Testis (tissue), 3 donors: ENCODE data around the gene ABCF3. TPM values are rescaled to one million over a fixed set of nuclear protein-coding genes. Genes with fewer than 3 reads are reported as not detected.

ENCODE experiments used
- DNase-seq: peaks from one replicate; pipeline ENCODE4 v3.0.0-alpha.2; 2019
- H3K27ac ChIP-seq, 2 donors: fragments of 200-600 bp; sonication (generic); one replicate each; pipeline ENCODE4 v1.5.1; 2019
- H3K27me3 ChIP-seq: fragments of 200-600 bp; sonication (generic); one replicate; pipeline ENCODE4 v1.5.1; 2019
- H3K36me3 ChIP-seq: fragments of 200-600 bp; sonication (generic); one replicate; pipeline ENCODE4 v1.5.1; 2017; ENCODE audit warnings: low read depth; ENCODE audit errors: missing control alignments
- H3K4me1 ChIP-seq: fragments of 200-600 bp; sonication (generic); one replicate; pipeline ENCODE4 v1.5.1; 2019
- H3K4me3 ChIP-seq, 2 donors: fragments of 200-600 bp; sonication (generic); one replicate each; pipeline ENCODE4 v1.5.1; 2017 to 2019
- H3K9me3 ChIP-seq: fragments of 200-600 bp; sonication (generic); one replicate; pipeline ENCODE4 v1.5.1; 2017
- POLR2A ChIP-seq: fragments of 450-650 bp; IDR thresholded peaks from one replicate; pipeline ENCODE4 v1.6.1; 2017; ENCODE audit warnings: antibody characterized with exemption, mild to moderate bottlenecking, moderate library complexity
- WGBS, 2 donors: methylation state at CpG; one replicate each; pipeline ENCODE4 v1.1.5; 2018; 5-methylcytosine and 5-hydroxymethylcytosine counted together
- intact Hi-C: fragments of 100-400 bp; cut with DNase I; formaldehyde crosslinking; loops from one replicate; pipeline ENCODE4 v1.15.1; 2023; ENCODE audit warnings: low total_unique reads
- polyA plus RNA-seq: library from polyadenylated mRNA; stranded (reverse); fragments of 350-450 nt; fragmentation: Illumina TruSeq; extraction: RNeasy Lipid Tissue Mini Kit (QIAGEN cat#74804); gene quantifications from one replicate; pipeline ENCODE4 v1.2.3, GENCODE V29; 2014; ENCODE audit warnings: low read depth, low replicate concordance; ENCODE audit not compliant: insufficient read depth
- total RNA-seq, 2 donors: library from RNA; depleted of rRNA; stranded (reverse); fragments of >200 nt; gene quantifications; one replicate each; pipeline ENCODE4 v1.2.3, GENCODE V29; 2016
- TF ChIP-seq, protein P1 (sequence below), 3 experiments: fragments of 450-650 bp in 2 of 3; fragments of 200-600 bp in 1 of 3; sonication (generic) in 1 of 3; IDR thresholded peaks; one replicate each; pipeline ENCODE4 v1.5.1; 2016 to 2019; ENCODE audit warnings: antibody characterized with exemption in 3 of 3, mild to moderate bottlenecking in 2 of 3, moderate library complexity in 1 of 3

Gene ABCF3
- total and polyA plus RNA-seq, 3 donors from 2014 or later, result 69.3 to 115 (median 111) TPM

DNA sequence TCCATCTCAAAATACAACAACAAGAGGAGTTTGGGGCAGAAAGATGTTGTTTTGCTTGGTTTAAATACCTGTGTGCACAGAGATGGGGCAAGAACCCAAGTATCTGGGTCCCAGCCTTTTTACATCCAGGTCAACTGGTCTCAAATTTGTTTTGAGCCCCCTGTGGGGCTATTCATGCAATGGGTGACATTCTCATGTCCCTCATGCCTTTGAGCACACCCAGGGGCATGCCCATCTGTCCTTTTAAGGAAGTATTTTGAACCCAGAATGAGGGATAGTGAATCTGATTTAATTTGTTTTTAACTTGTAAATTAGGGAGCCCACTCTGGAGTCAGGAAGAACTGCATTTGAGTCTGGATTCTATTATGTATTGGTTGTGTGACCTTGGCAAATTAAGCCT lies 14.8 kb downstream of the ABCF3 start:
- Histone ChIP-seq H3K27me3 (no peaks in the 10 kb centered on the region), H3K4me1 (peaks cover 9% of the 10 kb centered on the region), H3K4me3 (no peak overlapping the region), H3K27ac (no peak overlapping the region), H3K36me3 (no peaks in the 10 kb centered on the region), H3K9me3 (no peaks in the 10 kb centered on the region)
- no peak for TF ChIP-seq POLR2A
- TF ChIP-seq, protein P1, sequence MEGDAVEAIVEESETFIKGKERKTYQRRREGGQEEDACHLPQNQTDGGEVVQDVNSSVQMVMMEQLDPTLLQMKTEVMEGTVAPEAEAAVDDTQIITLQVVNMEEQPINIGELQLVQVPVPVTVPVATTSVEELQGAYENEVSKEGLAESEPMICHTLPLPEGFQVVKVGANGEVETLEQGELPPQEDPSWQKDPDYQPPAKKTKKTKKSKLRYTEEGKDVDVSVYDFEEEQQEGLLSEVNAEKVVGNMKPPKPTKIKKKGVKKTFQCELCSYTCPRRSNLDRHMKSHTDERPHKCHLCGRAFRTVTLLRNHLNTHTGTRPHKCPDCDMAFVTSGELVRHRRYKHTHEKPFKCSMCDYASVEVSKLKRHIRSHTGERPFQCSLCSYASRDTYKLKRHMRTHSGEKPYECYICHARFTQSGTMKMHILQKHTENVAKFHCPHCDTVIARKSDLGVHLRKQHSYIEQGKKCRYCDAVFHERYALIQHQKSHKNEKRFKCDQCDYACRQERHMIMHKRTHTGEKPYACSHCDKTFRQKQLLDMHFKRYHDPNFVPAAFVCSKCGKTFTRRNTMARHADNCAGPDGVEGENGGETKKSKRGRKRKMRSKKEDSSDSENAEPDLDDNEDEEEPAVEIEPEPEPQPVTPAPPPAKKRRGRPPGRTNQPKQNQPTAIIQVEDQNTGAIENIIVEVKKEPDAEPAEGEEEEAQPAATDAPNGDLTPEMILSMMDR (IDR thresholded peaks at IDR 0.05), result no peak
- intact Hi-C loops, result no loop called here
- DNase-seq, result no peak

DNA sequence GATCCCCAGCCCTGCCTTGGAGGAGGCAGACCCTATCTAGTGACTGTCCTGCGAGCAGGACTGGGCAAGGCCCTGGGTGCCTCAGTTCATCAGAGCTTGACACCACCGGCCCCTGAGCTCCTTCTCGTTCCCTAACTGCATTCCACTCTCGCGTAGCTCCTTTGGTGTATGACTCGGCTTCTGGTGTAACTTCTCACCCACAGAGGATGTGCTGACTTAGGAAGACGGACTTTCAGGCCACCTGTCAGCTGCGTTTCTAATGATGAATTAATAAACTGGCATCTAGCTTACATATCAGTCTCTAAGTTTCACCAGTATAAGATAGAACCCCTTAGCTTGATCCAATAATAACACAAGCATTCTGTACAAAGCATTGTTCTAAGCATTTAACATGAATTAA lies 17.5 kb downstream of the ABCF3 start:
- Histone ChIP-seq H3K27ac (no peak overlapping the region), H3K9me3 (no peaks in the 10 kb centered on the region), H3K4me3 (no peak overlapping the region), H3K27me3 (no peaks in the 10 kb centered on the region), H3K4me1 (no peaks in the 10 kb centered on the region), H3K36me3 (no peaks in the 10 kb centered on the region)
- intact Hi-C loops, result no loop called here
- TF ChIP-seq, protein P1 (IDR thresholded peaks at IDR 0.05), result no peak
- TF ChIP-seq POLR2A, result no peak
- WGBS, 2 donors, result 88 to 90% methylated on average over 8 of the region's 8 CpGs
- no peak for DNase-seq

DNA sequence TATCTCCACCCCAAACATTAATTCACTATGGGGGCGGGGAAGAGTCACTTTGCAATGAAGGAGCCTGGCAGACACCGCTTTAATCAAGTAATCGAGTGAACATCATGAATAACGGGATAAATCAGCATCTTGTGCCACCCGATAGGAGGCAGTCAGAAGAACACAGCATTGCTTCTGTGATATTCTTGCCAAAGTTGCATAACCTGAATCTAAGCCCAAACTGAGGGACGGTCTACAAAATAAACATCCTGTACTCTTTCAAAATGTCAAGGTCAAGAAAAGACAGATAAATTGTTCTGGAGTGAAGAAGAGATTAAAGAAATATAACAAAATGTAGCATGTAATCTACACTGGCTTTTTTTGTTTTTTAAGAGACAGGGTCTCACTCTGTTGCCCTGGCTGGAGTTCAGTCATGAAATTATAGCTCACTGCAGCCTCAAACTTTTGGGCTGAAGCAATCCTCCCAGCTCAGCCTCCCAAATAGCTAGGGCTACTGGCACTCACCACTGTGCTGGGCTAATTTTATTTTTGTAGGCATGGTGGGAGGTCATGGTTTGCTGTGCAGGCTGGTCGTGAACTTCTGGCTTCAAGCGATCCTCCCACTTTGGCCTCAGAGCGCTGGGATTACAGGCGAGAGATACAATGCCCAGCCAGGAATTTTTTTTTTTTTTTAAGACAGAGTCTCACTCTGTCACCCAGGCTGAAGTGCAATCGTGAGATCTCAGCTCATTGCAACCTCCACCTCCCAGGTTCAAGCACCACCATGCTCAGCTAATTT lies 23.3 kb downstream of the ABCF3 start:
- Histone ChIP-seq H3K4me3 (no peak overlapping the region), H3K36me3 (no peaks in the 10 kb centered on the region), H3K4me1 (peaks cover 22% of the 10 kb centered on the region), H3K9me3 (no peaks in the 10 kb centered on the region), H3K27ac (peak overlapping the region; percentile 6 to 47), H3K27me3 (no peaks in the 10 kb centered on the region)
- no peak for TF ChIP-seq POLR2A
- TF ChIP-seq, protein P1 (IDR thresholded peaks at IDR 0.05), result peak in 1 of 3 experiments; percentile 8
- DNase-seq, result peak; percentile 63
- 28 to 45% methylated on average over 11 of the region's 11 CpGs for WGBS, 2 donors
- intact Hi-C loops, result no loop called here

DNA sequence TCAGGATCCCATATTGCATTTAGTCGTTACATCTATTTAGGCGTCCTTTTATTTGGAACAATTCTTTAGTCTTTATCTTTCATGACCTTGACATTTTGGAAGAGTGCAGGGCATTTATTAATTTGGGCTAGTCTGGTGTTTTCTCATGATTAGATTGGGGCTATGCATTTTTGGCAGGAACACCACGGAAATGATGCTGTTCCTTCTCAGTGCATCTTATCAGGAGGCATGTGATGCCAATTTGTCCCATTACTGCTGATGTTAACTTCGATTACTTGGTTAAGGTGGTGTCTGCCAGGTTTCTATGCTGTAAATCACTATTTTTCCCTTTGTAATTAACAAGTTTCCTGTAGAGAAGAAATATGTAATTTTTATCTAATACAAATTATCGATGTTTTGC lies 25.3 kb downstream of the ABCF3 start:
- Histone ChIP-seq H3K4me1 (peaks cover 22% of the 10 kb centered on the region), H3K9me3 (no peaks in the 10 kb centered on the region), H3K36me3 (no peaks in the 10 kb centered on the region), H3K27ac (peak overlapping the region in 1 of 2 donors; percentile 33), H3K27me3 (no peaks in the 10 kb centered on the region), H3K4me3 (no peak overlapping the region)
- intact Hi-C loops, result no loop called here
- 33 to 40% methylated on average over 5 of the region's 5 CpGs for WGBS, 2 donors
- TF ChIP-seq, protein P1 (IDR thresholded peaks at IDR 0.05), result no peak
- no peak for TF ChIP-seq POLR2A
- no peak for DNase-seq

DNA sequence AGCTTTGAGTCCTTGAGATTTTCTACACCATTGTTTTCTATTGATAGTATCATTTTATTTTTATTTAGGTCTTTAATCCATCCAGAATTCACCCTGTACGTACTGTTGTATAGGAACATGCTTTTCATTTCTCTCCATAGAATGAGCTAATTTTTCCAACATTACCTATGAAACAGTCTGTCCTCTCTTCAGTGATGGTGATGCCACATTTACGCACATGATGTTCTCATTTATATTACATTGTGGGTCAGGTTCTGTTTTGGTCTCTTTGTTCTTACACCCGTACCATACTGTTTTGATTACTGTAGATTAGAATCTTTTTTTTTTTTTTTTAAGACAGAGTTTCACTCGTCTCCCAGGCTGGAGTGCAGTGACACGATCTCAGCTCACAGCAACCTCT lies 25.7 kb downstream of the ABCF3 start:
- WGBS, 2 donors, result 38 to 39% methylated on average over 5 of the region's 5 CpGs
- H3K4me1 ChIP-seq, result peaks cover 22% of the 10 kb centered on the region
- no peaks in the 10 kb centered on the region for H3K27me3 ChIP-seq
- no peaks in the 10 kb centered on the region for H3K36me3 ChIP-seq
- no peak for DNase-seq
- intact Hi-C loops, result no loop called here
- H3K9me3 ChIP-seq, result no peaks in the 10 kb centered on the region
- TF ChIP-seq, protein P1 (IDR thresholded peaks at IDR 0.05), result no peak
- no peak for TF ChIP-seq POLR2A
- no peak overlapping the region for H3K4me3 ChIP-seq
- H3K27ac ChIP-seq, result peak overlapping the region in 1 of 2 donors; percentile 33
